GM18870 (cell line): ENCODE results near the gene ADAM17.

Source experiments
- ATAC-seq: cut with Tn5 transposase; IDR thresholded peaks from one replicate; pipeline ENCODE4 v1.9.1; 2021; ENCODE audit warnings: moderate library complexity; ENCODE audit not compliant: unreplicated experiment

ADAM17 gene

DNA sequence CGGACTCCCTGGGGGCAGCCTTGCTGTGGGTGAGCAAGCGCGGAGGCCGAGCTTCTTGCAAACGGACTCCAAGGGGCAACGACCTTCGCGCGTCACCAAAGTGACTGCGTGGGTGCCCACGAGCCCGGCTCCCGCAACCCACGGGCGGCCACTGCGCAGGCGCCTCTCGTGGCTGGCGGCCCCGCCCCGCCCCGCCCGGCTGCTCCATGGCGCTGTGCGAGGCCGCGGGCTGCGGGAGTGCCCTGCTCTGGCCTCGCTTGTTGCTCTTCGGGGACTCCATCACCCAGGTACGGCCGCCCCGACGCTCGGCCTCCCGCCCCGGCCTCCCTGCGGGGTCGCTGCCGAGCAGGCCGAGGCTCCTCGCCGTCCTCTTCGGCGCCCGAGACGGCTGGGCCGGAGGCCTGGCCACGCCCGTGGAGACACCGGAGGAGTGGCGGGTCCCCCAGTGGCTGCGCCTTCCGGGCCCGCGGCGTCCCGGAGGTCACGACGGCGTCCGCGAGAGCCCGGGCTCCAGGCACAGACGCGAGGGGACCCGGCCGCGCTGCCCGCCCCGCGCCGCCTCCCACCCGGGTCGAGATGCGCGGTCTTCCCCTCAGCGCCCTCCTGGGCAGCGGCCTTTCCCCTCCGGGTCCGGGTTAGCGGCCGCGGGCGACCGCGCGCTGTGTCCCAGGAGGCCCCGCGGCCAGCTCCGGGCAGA lies 81.1 kb downstream of the ADAM17 start, which contains the start of gene IAH1:
TSS of gene IAH1 (plus strand) at position 191 of the 697 bp plus-strand sequence. CDS start at position 207, 16 bp downstream.
- ATAC-seq = peak; percentile 62

DNA sequence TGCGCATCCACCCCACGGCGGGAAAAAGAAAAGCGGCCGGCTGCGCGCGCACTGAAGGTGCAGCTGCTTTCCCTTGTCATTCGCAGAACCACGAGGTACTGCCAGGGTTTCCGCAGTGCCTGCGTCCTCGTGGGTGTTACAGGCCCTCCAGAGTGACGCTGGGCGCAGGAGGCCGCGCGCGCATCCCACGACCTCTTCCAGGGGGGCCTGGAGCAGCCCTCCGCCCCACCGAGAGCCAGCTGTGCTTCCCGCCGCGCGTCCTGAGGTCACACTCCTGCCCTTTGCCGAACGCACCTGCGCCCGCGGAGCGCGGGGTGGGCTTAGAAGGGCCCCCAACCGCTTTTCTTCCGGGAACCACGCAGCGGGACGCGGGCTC lies 81.7 kb downstream of the ADAM17 start:
- ATAC-seq = no peak

DNA sequence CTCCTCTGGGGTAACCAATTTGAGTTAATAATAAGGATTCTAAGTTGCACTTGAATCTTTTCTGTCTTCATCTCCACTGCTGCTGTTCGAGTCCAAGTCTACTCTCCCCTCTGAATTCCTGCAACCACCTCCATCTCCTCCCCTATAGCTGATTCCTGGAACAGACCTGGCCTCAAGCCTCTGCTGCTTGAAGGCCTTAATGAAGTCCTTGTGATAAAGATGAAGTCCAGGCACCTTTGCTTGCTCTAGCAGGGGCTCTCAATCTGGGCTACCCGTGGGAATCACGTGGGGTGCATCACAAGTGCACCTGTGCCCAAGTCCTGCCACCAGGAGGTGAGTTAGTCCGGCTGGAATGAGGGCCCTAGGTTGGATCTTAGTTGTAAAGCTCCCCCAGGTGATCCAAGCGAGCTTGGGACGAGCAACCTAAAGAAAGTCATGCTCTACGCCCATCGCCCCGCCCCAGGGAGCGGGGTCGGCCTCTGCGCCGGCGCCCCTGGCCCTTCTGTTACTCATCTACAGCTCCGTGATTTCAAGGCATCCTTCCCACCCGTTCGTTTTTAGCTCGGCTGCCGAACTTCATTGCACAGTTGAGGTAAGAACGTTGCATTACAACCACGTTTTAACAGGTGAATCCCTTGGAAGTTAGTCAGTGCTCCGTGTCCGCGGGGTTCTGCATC lies 82.2 kb downstream of the ADAM17 start:
- ATAC-seq = no peak

DNA sequence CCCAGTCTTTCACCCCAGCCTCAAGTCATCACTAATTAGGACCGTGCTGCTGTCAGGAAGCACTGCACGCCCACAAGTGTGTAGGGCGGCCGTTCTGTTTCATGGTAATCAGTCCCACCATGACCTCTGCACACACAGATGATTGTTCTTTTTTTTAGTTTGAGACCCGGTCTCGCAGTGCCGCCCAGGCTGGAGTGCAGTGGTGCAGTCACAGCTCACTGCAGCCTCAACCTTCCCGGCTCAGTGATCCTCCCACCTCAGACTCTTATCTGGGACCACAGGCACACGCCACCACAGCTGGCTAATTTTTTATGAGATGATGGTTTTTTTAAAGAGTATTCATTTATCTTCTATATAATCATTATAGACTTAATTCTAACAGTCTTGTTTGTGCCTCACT lies 83.1 kb downstream of the ADAM17 start:
- no peak for ATAC-seq

DNA sequence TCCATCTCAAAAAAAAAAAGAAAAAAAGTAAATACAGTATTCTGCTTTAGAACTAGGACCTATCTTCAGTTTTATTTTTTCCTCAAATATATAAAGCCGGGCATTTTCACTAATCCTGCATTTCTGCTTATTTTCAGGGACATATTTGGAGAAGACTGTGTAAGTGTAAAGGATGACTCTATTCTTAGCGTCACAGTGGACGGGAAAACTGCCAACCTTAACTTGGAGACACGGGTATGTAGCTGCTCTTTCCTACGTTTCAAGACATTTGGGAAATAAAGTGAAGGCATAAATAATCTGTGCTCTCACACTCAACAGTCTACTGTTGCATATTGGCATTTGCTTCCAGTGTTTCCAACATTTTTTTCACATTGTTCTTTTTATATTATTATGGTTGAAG lies 84.4 kb downstream of the ADAM17 start:
- no peak for ATAC-seq

DNA sequence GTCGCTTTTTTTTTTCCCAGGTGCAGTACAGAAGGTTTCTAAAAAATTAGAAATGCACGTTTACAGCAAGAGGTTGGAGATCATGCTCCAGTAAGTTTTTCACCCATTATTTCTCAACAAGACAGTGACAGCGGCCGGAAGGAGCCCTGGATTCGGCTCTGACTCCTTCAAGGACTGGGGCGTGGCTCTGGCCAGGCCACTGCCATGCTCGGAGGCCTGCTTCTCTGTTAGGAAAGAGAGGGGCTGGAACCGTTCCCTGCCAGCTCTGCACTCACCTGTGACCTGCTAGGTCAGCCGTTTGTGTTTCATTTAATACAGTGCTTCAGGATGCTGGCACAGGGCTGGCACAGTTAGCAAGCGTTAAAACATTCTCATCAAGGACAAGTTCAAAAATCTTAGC lies 87.9 kb downstream of the ADAM17 start:
- ATAC-seq = no peak

DNA sequence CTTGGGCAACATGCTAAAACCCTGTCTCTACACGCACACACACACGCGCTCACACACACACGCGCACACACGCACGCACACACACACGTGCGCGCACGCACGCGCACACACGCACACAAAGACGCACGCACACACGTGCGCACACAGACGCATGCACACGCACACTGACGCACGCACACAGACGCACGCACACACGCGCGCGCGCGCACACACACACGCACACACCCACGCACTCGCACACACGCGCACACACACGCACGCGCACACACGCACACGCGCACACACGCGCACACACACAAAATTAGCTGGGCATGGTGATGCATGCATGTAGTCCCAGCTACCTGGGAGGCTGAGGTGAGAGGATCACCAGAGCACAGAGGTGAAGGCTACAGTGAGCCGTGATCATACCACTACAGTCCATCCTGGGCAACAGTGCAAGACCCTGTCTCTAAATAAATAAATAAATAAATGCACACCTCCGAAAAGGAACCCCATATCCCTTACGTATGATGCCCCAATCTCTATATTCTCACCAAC lies 89.4 kb downstream of the ADAM17 start:
- no peak for ATAC-seq

DNA sequence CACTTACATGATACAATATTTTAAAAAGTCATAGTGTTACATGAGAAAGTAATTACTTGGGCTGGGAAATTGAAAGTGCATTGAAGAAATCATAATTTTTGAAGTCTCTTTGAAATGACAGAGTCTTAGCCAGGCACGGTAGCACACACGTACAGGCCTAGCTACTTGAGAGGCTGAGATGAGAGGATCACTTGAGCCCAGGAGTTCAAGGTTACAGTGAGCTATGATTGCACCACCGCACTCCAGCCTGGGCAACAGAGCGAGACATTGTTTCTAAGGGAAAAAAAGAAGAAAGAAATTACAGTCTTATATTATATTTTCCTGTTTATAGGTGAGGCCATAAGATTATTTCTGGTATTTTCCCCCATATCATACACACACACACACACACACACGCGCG lies 90.5 kb downstream of the ADAM17 start:
- no peak for ATAC-seq

DNA sequence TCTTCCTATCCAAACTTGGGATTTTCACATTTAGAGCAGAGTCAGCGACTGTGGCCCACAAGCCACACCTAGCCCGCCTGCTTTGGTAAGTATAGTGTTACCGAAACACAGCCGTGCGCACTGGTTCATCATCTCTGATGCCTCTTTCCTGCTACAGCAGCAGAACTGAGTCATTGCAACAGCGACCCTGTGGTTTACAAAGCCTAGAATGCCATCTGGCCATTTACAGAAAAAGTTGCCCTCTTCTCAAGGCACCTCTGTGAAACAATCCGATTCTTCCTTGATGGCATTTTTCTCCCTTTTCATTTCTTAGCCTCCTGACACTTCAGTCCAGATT lies 92.0 kb downstream of the ADAM17 start:
- no peak for ATAC-seq

DNA sequence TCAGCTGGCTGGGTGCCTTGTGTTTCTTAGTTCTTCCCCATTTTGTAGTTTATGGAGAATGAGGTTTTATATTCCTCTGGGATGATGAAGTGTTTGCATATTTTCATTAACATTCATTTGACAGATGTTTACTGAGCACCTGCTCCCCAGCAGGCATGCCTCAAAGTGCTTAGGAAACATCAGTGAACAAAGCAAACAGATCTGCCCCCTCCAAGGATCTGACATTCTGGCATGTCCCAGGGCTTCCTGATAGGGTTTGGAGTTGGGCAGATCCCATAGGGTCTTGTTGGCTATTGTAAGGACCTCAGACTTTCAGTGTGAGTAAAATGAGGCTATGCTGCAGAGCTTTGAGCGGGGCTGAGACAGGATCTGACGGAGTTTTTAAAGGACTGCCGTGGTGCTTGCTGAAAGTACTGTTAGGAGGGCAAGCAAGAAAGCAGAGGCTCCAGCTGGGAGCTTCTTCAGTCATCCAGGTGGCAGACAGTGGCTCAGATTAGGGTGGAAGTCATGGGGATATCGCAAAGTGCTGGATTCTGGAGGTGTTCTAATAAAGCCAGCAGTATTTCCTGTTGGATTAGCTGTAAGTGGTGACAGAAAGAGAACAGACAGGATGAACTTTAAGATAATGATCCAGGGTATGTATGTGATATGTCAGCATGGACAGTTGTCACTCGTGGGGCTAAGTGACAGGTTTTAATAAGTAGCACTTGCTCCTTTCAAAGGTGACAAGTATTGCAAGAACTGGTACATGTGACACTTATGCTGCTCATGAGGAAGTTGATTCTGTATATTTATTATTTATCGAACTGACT lies 92.5 kb downstream of the ADAM17 start:
- ATAC-seq = no peak

DNA sequence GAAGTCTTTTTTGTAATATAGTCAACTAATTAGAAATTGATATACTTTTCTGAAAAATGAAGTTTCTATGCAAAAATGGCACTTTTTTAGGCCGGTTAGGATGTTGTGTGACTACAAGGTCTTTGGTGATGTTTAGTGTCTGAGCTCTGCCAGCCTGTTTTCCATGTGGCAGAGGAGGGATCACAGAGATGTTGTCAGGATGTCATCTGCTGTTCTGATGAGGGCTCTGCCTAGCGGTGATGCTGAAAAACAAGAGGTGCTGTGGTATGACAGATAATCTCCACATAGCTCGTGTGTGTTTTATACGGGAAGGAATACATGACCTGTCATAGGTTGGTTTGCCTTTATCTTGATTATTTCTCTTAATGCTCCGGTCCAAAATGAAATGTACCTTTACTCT lies 93.3 kb downstream of the ADAM17 start:
- ATAC-seq = no peak

DNA sequence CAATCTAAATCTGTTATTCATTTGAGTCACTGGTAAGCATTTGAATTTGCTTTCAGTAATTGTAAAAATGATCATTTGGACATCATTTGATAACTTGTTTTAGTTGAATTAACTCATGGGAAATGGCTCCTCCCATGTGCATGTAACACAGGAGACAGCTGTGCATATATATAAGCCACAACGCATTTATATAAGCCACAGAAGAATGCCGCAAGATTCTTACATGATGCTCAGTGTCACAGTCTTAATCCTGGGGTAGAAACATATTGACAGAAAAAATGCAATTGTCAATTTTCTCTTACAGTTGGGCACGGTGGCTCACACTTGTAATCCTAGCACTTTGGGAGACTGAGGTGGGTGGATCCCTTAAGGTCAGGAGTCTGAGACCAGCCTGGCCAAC lies 94.6 kb downstream of the ADAM17 start:
- no peak for ATAC-seq

DNA sequence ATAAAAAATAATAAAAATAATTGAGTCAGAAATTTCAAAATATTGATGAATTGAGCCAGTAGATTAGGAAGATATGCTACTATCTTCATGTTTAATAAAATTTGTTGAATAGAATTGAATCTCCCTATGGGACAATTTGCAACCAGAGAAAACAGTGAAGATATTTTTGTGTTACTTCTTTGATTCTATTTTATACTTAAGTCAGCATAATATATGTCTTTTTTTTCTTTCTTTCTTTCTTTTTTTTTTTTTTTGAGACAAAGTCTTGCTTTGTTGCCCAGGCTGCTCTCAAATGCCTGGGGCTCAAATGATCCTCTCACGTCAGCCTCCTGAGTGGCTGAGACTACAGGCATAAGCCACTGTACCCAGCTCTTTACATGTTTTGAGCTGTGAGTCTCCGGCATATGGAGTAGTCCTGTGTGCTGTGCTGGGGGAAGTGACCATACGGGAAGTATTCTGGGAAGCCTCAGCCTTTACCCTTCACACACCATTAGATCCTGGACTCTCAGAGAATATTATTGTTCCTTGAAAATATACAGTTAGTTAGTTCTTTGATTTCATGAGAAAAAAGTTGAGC lies 95.1 kb downstream of the ADAM17 start:
- ATAC-seq = no peak

DNA sequence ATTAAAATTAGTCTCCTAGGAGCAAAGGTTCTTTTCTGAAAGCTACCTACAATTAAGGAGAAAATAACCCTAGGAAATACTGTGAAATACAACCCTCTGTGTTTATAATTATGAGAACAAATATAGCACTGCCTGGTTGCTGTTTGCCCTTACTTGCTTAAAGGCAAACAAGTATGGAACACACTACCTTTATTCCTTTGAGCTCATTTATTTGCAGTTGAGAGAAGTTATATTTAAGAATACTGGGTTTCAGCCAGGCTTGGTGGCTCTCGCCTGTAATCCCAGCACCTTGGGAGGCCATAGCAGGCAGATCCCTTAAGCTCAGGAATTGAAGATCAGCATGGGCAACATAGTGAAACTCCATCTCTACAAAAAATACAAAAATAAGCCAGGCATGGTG lies 104.4 kb downstream of the ADAM17 start:
- ATAC-seq = no peak

DNA sequence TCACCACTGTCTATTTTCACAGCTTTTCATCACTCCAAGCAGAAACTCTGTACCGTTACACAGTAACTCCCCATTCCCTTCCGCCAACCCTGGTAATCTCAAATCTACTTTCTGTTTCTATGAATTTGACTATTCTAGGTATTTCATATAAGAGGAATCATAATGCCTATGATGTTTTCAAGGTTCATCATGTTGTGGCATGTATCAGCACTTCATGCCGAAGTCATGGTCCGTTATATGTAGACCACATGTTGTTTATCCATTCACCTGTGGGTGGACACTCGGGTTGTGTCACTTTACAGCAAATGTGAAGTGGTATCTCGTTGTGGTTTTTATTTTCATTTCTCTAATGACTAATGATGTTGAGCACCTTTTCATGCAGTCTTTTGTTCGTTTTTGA lies 110.5 kb downstream of the ADAM17 start:
- ATAC-seq = no peak

DNA sequence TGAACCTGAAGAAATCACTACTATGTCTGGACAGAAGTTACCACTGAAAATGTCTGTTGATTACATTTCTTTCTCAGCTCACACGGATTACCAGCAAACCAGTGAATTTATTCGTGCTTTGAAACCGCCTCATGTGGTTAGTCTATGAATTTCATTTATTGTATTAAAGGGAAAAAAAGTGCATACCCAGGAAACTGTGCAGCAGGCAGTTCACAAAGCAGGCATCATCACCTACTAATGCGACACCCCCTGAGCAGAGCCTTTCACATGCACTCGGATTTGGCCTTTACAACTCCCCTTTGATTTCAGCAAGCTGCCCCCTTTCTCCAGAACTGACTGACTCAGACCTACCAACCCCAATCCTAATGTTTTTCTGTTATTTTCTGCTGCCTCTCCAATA lies 112.1 kb downstream of the ADAM17 start:
- ATAC-seq = no peak

DNA sequence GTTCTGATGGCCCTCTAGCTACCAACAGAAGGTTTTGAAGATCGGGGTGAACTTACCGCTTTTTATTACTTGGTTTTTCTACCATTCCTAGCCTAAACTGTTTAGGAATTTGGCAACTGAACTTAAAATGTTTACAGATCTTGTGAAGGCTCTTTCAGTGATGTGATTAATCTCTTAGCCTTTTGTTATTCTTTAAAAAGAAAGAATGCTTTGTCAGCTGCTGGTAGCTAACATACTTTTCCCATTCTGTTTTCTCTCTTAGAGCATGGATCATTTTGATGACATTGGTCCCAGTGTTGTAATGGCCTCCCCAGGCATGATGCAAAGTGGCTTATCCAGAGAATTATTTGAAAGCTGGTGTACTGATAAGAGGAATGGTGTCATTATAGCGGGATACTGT lies 114.1 kb downstream of the ADAM17 start:
- ATAC-seq = no peak

DNA sequence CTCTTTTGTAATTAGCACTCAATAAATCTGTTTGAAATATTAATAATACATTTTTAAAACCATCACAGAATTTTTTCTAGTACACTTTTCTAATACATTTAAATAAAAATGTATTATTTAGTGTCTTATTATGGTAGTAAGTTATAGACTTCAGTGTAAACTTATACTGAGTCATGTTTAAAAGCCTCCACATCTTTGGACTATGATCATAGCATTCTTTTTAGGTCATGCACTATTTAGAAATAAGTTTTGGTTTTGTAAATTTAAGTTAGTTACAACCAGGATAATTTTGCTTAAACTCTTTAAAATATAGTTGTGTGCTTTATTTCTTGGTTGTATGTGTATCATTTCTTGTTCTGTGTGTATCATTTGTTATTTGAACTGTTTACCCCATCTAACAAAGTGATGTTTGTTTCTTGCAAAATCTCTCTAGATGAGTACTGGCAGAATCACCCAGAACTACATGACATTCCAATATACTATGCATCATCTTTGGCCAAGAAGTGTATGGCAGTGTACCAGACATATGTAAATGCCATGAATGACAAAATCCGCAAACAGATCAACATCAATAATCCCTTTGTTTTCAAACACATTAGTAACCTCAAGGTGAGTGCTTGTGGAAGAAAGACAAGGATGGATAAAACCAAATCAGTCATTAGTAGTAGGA lies 115.4 kb downstream of the ADAM17 start:
- ATAC-seq = no peak

DNA sequence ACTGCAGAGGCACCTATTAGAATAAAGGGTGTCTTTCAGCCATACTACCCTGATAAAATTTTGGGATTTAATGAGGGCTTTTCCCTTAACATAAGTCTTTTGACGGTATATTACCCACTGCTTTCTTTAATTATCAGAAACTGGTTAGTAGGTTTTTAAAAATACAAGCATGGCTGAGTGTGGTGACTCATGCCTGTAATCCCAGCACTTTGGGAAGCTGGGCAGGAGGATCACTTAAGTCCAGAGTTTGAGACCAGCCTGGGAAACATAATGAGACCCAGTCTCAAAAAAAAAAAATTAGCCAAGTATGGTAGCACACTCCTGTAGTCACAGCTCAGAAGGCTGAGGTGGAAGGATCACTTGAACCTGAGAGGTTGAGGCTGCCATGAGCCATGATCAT lies 116.1 kb downstream of the ADAM17 start:
- no peak for ATAC-seq
